Upper lobe of left lung (tissue), 6 donors: ENCODE results near the gene TULP1. TPM values are rescaled to one million over a fixed set of nuclear protein-coding genes. Genes with fewer than 3 reads are reported as not detected.
"Not testable (repeated sequence)": the region's sequence is repeated elsewhere in the genome, so short reads cannot be mapped to it uniquely, and the experiment has no call there.

ENCODE experiments used
- ATAC-seq, 2 donors: fragments of 200-7000 bp; cut with Tn5 transposase; one replicate each; pipeline ENCODE4 v1.9.1; 2022; ENCODE audit warnings: mild to moderate bottlenecking in 2 of 2, moderate library complexity in 2 of 2; ENCODE audit not compliant: low FRiP score in 2 of 2
- DNase-seq, 2 donors: peaks; one replicate each; pipeline ENCODE4 v3.0.0-alpha.2; 2019 to 2020
- H3K27ac ChIP-seq, 4 donors: fragments of 200-600 bp; sonication (generic); one replicate each; pipeline ENCODE4 v1.5.1; 2016 to 2019
- H3K27me3 ChIP-seq, 4 donors: fragments of 200-600 bp; sonication (generic); one replicate each; pipeline ENCODE4 v1.5.1; 2017 to 2019
- H3K36me3 ChIP-seq, 4 donors: fragments of 200-600 bp; sonication (generic); one replicate each; pipeline ENCODE4 v1.5.1; 2016 to 2019
- H3K4me1 ChIP-seq, 4 donors: fragments of 200-600 bp; sonication (generic); one replicate each; pipeline ENCODE4 v1.5.1; 2018 to 2019
- H3K4me3 ChIP-seq, 4 donors: fragments of 200-600 bp; sonication (generic); one replicate each; pipeline ENCODE4 v1.5.1; 2017 to 2019; ENCODE audit warnings: mild to moderate bottlenecking in 2 of 4, moderate library complexity in 1 of 4
- H3K9me3 ChIP-seq, 4 donors: fragments of 200-600 bp; sonication (generic); one replicate each; pipeline ENCODE4 v1.5.1; 2018 to 2019
- CTCF ChIP-seq, 6 experiments: fragments of 450-650 bp in 4 of 6; fragments of 200-600 bp in 2 of 6; sonication (generic) in 2 of 6; IDR thresholded peaks; one replicate each; pipeline ENCODE4 v1.5.1; 2016 to 2019; ENCODE audit warnings: antibody characterized with exemption in 6 of 6
- EP300 ChIP-seq, 4 donors: sonication (generic); formaldehyde crosslinking; IDR thresholded peaks; one replicate each; pipeline ENCODE4 v1.5.1; 2017; ENCODE audit warnings: antibody characterized with exemption in 4 of 4, control low read depth in 2 of 4
- POLR2A ChIP-seq, 4 donors: fragments of 450-650 bp; IDR thresholded peaks; one replicate each; pipeline ENCODE4 v1.5.1; 2016 to 2017; ENCODE audit warnings: antibody characterized with exemption in 4 of 4, mild to moderate bottlenecking in 2 of 4
- POLR2AphosphoS5 ChIP-seq, 2 donors: sonication (generic); formaldehyde crosslinking; IDR thresholded peaks; one replicate each; pipeline ENCODE4 v1.5.1; 2017; ENCODE audit warnings: antibody characterized with exemption in 2 of 2
- WGBS, 2 donors: methylation state at CpG; one replicate each; pipeline ENCODE4 v1.1.5; 2017 to 2018; 5-methylcytosine and 5-hydroxymethylcytosine counted together
- total RNA-seq, 6 donors: library from RNA; depleted of rRNA in 4 of 6; stranded (reverse); fragments of >200 nt in 4 of 6; gene quantifications; one replicate each; pipeline versions ENCODE4 v1.1.0 to v1.2.1, GENCODE V29; 2016 to 2021
- donor health status: DM: no; HTN: no; CAD: no; lungs with moderate emphysema.
- donor health status: DM: no; HTN: yes; CAD: no; lungs with severe emphysema.

The TULP1 gene
- total RNA-seq, 6 donors from 2014 or later: not detected

DNA sequence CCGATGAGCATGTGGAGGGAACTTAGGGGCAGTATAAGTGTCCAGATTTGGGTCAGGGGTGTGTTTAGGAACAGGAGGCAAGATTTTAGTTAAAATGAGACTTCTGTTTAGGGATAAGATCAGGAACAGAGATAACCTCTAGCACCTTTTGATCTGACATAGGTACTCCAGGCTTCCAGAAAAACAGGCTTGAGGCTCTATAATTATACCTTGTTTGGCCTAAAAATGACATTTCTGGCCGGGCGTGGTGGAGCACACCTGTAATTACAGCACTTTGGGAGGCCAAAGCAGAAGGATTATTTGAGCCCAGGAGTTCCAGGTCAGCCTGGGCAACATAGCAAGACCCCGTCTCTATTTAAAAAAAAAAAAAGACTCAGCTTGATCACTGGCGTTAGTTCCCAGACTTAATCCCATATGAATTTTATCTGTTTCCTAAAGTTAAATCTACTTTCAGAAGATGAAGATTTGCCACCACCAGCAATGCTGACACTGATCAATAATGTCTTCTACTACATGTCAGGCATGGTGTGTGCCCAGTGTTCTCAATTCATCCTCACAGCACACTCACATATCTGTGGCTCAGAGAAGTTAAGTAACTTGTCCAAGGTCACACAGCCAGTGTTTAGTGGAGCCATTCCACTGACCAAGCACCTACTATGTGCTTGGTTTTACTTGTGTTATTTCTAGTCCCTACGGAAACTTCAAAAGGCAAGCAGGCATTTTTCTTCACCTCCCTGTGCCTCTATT lies 6.0 kb upstream of the TULP1 start:
- no peak for ATAC-seq
- WGBS, 2 donors: 92 to 95% methylated on average over 6 of the region's 6 CpGs
- TF ChIP-seq POLR2A (IDR thresholded peaks at IDR 0.05) (no peak), POLR2AphosphoS5 (IDR thresholded peaks at IDR 0.05) (no peak), EP300 (IDR thresholded peaks at IDR 0.05) (no peak), CTCF (IDR thresholded peaks at IDR 0.05) (no peak)

GRCh38 chr6:35517978-35518377 lies 5.3 kb upstream of the TULP1 start:
- not testable (repeated sequence) for H3K27me3 ChIP-seq, DNase-seq, ATAC-seq, H3K4me3 ChIP-seq, H3K27ac ChIP-seq, H3K4me1 ChIP-seq, H3K9me3 ChIP-seq, H3K36me3 ChIP-seq
- WGBS, 2 donors: 84 to 86% methylated on average over 7 of the region's 7 CpGs

More for the DNA sequence above, 6.0 kb upstream of the TULP1 start:
- Histone ChIP-seq H3K27ac (no peak overlapping the region), H3K9me3 (no peaks in the 10 kb centered on the region), H3K4me3 (no peak overlapping the region), H3K36me3 (no peaks in the 10 kb centered on the region), H3K27me3 (no peaks in the 10 kb centered on the region), H3K4me1 (peaks cover 0 to 12% (median 9%) of the 10 kb centered on the region in 4 donors)
- DNase-seq: no peak

DNA sequence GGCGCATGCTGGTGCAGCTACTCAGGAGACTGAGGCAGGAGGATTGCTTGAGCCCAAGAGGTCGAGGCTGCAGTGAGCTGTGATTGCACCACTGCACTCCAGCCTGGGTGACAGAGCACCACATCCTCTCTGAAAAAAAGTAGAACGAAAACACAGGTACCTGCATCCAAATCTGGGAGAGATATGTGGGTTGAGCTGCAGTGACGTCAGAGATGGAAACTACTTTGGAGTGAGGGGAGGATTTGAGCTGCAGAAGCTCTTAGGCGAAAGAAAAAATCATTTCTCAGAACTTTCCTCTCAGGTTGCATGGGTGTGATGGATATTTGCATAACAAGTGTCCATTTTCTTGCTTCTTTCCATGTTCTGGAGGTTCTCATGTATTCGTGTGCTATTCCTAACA lies 4.0 kb upstream of the TULP1 start:
- Histone ChIP-seq H3K9me3 (no peaks in the 10 kb centered on the region), H3K27ac (no peak overlapping the region), H3K27me3 (peaks cover 0 to 8% (median 3%) of the 10 kb centered on the region in 4 donors), H3K4me1 (peaks cover 0 to 5% (median 4%) of the 10 kb centered on the region in 4 donors), H3K36me3 (no peaks in the 10 kb centered on the region), H3K4me3 (no peak overlapping the region)
- ATAC-seq (no peak), DNase-seq (no peak)
- no peak for TF ChIP-seq POLR2AphosphoS5 (IDR thresholded peaks at IDR 0.05)
- no peak for TF ChIP-seq POLR2A (IDR thresholded peaks at IDR 0.05)
- TF ChIP-seq EP300 (IDR thresholded peaks at IDR 0.05): no peak
- TF ChIP-seq CTCF (IDR thresholded peaks at IDR 0.05): no peak
- 70 to 75% methylated on average over 6 of the region's 6 CpGs for WGBS, 2 donors

GRCh38 chr6:35515939-35516338 lies 3.2 kb upstream of the TULP1 start:
- H3K9me3 ChIP-seq, H3K27ac ChIP-seq, H3K36me3 ChIP-seq, H3K4me1 ChIP-seq, H3K4me3 ChIP-seq, ATAC-seq, DNase-seq: not testable (repeated sequence)
- 76 to 83% methylated on average over 4 to 6 of the region's 6 CpGs for WGBS, 2 donors
- H3K27me3 ChIP-seq: peaks cover 0 to 15% (median 9%) of the 10 kb centered on the region in 4 donors

DNA sequence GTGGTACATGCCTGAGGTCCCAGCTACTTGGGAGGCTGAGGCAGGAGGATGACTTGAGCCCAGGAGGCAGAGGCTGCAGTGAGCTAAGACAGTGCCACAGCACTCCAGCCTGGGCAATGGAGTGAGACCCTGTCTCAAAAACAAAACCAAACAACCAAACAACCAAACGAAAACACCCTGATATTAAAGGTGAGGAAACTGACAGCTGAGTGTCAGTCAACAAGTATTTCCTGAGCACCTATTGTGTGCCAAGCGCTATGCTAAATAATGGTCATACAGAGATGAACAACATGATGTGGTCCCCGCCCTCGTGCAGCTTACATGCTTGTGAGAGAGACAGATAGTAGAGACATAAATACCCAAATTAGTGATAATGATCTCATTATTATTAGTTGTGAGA lies 1.9 kb upstream of the TULP1 start:
- Histone ChIP-seq H3K4me1 (peaks cover 0 to 9% (median 8%) of the 10 kb centered on the region in 4 donors), H3K36me3 (no peaks in the 10 kb centered on the region), H3K27me3 (peaks cover 0 to 17% (median 9%) of the 10 kb centered on the region in 4 donors), H3K4me3 (no peak overlapping the region), H3K9me3 (no peaks in the 10 kb centered on the region), H3K27ac (no peak overlapping the region)
- no peak for DNase-seq
- WGBS, 2 donors: 70 to 71% methylated on average over 4 of the region's 4 CpGs
- ATAC-seq: no peak
- TF ChIP-seq EP300 (IDR thresholded peaks at IDR 0.05) (no peak), POLR2A (IDR thresholded peaks at IDR 0.05) (no peak), POLR2AphosphoS5 (IDR thresholded peaks at IDR 0.05) (no peak), CTCF (IDR thresholded peaks at IDR 0.05) (no peak)

- no peaks in the 10 kb centered on the region for H3K36me3 ChIP-seq
- peaks cover 0 to 12% (median 8%) of the 10 kb centered on the region in 4 donors for H3K4me1 ChIP-seq
- ATAC-seq (no peak), DNase-seq (peak in 1 of 2 donors; percentile 38)
- WGBS, 2 donors: 12% methylated on average over 5 of the region's 26 CpGs; no CpG with 5 or more reads in 1 of the 2 donors
- H3K27me3 ChIP-seq: peaks cover 0 to 17% (median 9%) of the 10 kb centered on the region in 4 donors
- H3K27ac ChIP-seq: no peak overlapping the region
- no peaks in the 10 kb centered on the region for H3K9me3 ChIP-seq
- H3K4me3 ChIP-seq: no peak overlapping the region
- TF ChIP-seq EP300 (IDR thresholded peaks at IDR 0.05): no peak
- no peak for TF ChIP-seq POLR2A (IDR thresholded peaks at IDR 0.05)
- TF ChIP-seq POLR2AphosphoS5 (IDR thresholded peaks at IDR 0.05): no peak
- no peak for TF ChIP-seq CTCF (IDR thresholded peaks at IDR 0.05)
These were observed 690 bp downstream of the TULP1 start for GRCh38 chr6:35512006-35512405.
